Lower leg skin (tissue), 3 donors: ENCODE data around the gene DNMT3A.

Source experiments
- POLR2A ChIP-seq, 2 donors: fragments of 450-650 bp; IDR thresholded peaks; one replicate each; pipeline ENCODE4 v1.6.1; 2016 to 2017; ENCODE audit warnings: antibody characterized with exemption in 2 of 2, mild to moderate bottlenecking in 1 of 2, moderate library complexity in 1 of 2
- TF ChIP-seq, protein P1 (sequence below), 3 donors: fragments of 450-650 bp; IDR thresholded peaks; one replicate each; pipeline ENCODE4 v1.5.1; 2016; ENCODE audit warnings: antibody characterized with exemption in 3 of 3, mild to moderate bottlenecking in 3 of 3, moderate library complexity in 2 of 3

DNA sequence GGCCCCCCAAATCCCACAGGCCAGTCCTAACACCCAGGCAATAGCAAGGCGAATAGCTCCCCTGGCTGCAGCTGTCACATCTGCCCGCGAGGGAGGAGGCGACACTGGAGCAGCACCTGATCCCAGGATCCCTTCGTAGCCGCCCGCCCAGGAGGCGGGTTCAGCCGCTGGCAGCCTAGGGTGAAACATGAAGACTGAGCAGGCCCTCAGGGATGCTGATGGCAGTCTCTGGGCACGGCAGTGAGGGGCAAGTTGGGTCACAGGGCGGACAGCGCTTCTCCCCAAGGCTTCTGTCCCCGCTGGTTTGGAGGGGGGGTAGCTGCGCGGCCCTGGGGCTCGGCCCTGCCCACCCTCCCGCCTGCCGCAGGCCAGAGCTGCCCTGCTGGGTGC, 1.9 kb downstream of the DNMT3A start:
- TF ChIP-seq, protein P1, sequence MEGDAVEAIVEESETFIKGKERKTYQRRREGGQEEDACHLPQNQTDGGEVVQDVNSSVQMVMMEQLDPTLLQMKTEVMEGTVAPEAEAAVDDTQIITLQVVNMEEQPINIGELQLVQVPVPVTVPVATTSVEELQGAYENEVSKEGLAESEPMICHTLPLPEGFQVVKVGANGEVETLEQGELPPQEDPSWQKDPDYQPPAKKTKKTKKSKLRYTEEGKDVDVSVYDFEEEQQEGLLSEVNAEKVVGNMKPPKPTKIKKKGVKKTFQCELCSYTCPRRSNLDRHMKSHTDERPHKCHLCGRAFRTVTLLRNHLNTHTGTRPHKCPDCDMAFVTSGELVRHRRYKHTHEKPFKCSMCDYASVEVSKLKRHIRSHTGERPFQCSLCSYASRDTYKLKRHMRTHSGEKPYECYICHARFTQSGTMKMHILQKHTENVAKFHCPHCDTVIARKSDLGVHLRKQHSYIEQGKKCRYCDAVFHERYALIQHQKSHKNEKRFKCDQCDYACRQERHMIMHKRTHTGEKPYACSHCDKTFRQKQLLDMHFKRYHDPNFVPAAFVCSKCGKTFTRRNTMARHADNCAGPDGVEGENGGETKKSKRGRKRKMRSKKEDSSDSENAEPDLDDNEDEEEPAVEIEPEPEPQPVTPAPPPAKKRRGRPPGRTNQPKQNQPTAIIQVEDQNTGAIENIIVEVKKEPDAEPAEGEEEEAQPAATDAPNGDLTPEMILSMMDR (IDR thresholded peaks at IDR 0.05), result no peak
- TF ChIP-seq POLR2A (IDR thresholded peaks at IDR 0.05), result no peak
